ENCODE results near the gene AMOT.

Gene AMOT

GRCh38 chrX:112835019-112835418, 5.6 kb downstream of the AMOT start:
- DNase-seq: no peak

- DNase-seq: no peak
These were observed 6.4 kb downstream of the AMOT start for GRCh38 chrX:112834031-112834845.

- DNase-seq: no peak
These were observed 8.0 kb downstream of the AMOT start for GRCh38 chrX:112832481-112833095.

- DNase-seq: no peak
These were observed 10.1 kb downstream of the AMOT start for GRCh38 chrX:112830540-112830939.

GRCh38 chrX:112827292-112827903, 13.2 kb downstream of the AMOT start:
- no peak for DNase-seq

- DNase-seq: no peak
These were observed 14.6 kb downstream of the AMOT start for GRCh38 chrX:112826023-112826422.

- DNase-seq: no peak
These were observed 17.7 kb downstream of the AMOT start for GRCh38 chrX:112822892-112823291.

- DNase-seq: no peak
These were observed 20.0 kb downstream of the AMOT start for GRCh38 chrX:112820364-112821268.

GRCh38 chrX:112819813-112820212, 20.8 kb downstream of the AMOT start:
- no peak for DNase-seq

- DNase-seq: no peak
These were observed 21.5 kb downstream of the AMOT start for GRCh38 chrX:112819008-112819640.

- DNase-seq: no peak
These were observed 22.3 kb downstream of the AMOT start for GRCh38 chrX:112818114-112819007.

GRCh38 chrX:112816908-112817307, 23.7 kb downstream of the AMOT start:
- DNase-seq: no peak

GRCh38 chrX:112814496-112814895, 26.1 kb downstream of the AMOT start:
- DNase-seq: no peak

GRCh38 chrX:112812741-112813140, 27.9 kb downstream of the AMOT start:
- no peak for DNase-seq

- no peak for DNase-seq
These were observed 31.9 kb downstream of the AMOT start for GRCh38 chrX:112808651-112809195.

- no peak for DNase-seq
These were observed 32.6 kb downstream of the AMOT start for GRCh38 chrX:112808007-112808406.

- no peak for DNase-seq
These were observed 37.6 kb downstream of the AMOT start for GRCh38 chrX:112803060-112803459.

- no peak for DNase-seq
These were observed 38.1 kb downstream of the AMOT start for GRCh38 chrX:112802541-112802940.

- DNase-seq: no peak
These were observed 39.5 kb downstream of the AMOT start for GRCh38 chrX:112800971-112801775.

- DNase-seq: no peak
These were observed 41.2 kb downstream of the AMOT start for GRCh38 chrX:112799425-112799824.
